Ishikawa (cell line): ENCODE results near the gene SERPINB3.

Source experiments
- CEBPB ChIP-seq: IDR thresholded peaks from 2 replicates; pipeline ENCODE4 v1.6.1; 2012
- CREB1 ChIP-seq: IDR thresholded peaks from 2 replicates; pipeline ENCODE4 v1.6.1; 2012; ENCODE audit warnings: low read depth
- EGR1 ChIP-seq: IDR thresholded peaks from 2 replicates; pipeline ENCODE4 v1.6.1; 2012
- EP300 ChIP-seq: IDR thresholded peaks from 2 replicates; pipeline ENCODE4 v1.6.1; 2012; ENCODE audit warnings: borderline replicate concordance
- FOXM1 ChIP-seq: IDR thresholded peaks from 2 replicates; pipeline ENCODE4 v1.6.1; 2012; ENCODE audit warnings: low read depth, borderline replicate concordance
- NFIC ChIP-seq: IDR thresholded peaks from 2 replicates; pipeline ENCODE4 v1.6.1; 2012
- RAD21 ChIP-seq: IDR thresholded peaks from 2 replicates; pipeline ENCODE4 v1.6.1; 2012; ENCODE audit warnings: low read depth
- TAF1 ChIP-seq: IDR thresholded peaks from 2 replicates; pipeline ENCODE4 v1.6.1; 2012; ENCODE audit warnings: low read depth, mild to moderate bottlenecking
- TCF12 ChIP-seq: IDR thresholded peaks from 2 replicates; pipeline ENCODE4 v1.6.1; 2012; ENCODE audit warnings: low read depth
- TEAD4 ChIP-seq: IDR thresholded peaks from 2 replicates; pipeline ENCODE4 v1.6.1; 2012
- YY1 ChIP-seq: IDR thresholded peaks from 2 replicates; pipeline ENCODE4 v1.6.1; 2012; ENCODE audit warnings: low read depth
- ZBTB7A ChIP-seq: IDR thresholded peaks from 2 replicates; pipeline ENCODE4 v1.6.1; 2012; ENCODE audit warnings: low read depth
- TF ChIP-seq, protein P1 (sequence below): IDR thresholded peaks from 2 replicates; pipeline ENCODE4 v1.6.1; 2012
- TF ChIP-seq, protein P2 (sequence below): IDR thresholded peaks from 2 replicates; pipeline ENCODE4 v1.6.1; 2012
- TF ChIP-seq, protein P3 (sequence below): IDR thresholded peaks from 2 replicates; pipeline ENCODE4 v1.6.1; 2012; ENCODE audit warnings: low read depth, mild to moderate bottlenecking

Gene SERPINB3

DNA sequence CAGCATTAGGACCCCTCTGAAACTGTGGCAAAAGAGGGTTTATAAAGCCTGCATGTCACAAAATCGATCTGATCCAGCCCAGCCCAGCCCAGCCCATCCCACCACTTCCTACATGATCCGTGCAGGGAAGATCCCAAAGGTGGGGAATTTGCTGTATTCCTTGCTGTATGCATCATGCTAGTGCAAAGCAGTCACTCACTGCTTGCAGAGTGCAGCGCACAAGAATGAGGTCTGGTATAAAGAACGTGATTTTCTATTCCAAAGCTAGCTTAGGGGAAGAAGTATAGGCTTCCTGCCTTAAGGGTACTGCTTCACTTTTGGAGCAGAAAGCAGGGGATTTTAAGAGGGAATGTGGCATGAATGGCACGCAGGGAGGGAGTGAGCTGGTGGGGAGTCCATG is 22.2 kb upstream of the SERPINB3 start:
- TF ChIP-seq TEAD4 (no peak), EP300 (no peak), EGR1 (no peak), TCF12 (no peak), CREB1 (no peak), TAF1 (no peak), NFIC (no peak), ZBTB7A (no peak), CEBPB (no peak), FOXM1 (no peak), RAD21 (no peak), YY1 (no peak)
- TF ChIP-seq, protein P1, sequence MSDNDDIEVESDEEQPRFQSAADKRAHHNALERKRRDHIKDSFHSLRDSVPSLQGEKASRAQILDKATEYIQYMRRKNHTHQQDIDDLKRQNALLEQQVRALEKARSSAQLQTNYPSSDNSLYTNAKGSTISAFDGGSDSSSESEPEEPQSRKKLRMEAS: no peak
- TF ChIP-seq, protein P2, sequence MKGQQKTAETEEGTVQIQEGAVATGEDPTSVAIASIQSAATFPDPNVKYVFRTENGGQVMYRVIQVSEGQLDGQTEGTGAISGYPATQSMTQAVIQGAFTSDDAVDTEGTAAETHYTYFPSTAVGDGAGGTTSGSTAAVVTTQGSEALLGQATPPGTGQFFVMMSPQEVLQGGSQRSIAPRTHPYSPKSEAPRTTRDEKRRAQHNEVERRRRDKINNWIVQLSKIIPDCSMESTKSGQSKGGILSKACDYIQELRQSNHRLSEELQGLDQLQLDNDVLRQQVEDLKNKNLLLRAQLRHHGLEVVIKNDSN: no peak
- TF ChIP-seq, protein P3, sequence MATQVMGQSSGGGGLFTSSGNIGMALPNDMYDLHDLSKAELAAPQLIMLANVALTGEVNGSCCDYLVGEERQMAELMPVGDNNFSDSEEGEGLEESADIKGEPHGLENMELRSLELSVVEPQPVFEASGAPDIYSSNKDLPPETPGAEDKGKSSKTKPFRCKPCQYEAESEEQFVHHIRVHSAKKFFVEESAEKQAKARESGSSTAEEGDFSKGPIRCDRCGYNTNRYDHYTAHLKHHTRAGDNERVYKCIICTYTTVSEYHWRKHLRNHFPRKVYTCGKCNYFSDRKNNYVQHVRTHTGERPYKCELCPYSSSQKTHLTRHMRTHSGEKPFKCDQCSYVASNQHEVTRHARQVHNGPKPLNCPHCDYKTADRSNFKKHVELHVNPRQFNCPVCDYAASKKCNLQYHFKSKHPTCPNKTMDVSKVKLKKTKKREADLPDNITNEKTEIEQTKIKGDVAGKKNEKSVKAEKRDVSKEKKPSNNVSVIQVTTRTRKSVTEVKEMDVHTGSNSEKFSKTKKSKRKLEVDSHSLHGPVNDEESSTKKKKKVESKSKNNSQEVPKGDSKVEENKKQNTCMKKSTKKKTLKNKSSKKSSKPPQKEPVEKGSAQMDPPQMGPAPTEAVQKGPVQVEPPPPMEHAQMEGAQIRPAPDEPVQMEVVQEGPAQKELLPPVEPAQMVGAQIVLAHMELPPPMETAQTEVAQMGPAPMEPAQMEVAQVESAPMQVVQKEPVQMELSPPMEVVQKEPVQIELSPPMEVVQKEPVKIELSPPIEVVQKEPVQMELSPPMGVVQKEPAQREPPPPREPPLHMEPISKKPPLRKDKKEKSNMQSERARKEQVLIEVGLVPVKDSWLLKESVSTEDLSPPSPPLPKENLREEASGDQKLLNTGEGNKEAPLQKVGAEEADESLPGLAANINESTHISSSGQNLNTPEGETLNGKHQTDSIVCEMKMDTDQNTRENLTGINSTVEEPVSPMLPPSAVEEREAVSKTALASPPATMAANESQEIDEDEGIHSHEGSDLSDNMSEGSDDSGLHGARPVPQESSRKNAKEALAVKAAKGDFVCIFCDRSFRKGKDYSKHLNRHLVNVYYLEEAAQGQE: no peak

DNA sequence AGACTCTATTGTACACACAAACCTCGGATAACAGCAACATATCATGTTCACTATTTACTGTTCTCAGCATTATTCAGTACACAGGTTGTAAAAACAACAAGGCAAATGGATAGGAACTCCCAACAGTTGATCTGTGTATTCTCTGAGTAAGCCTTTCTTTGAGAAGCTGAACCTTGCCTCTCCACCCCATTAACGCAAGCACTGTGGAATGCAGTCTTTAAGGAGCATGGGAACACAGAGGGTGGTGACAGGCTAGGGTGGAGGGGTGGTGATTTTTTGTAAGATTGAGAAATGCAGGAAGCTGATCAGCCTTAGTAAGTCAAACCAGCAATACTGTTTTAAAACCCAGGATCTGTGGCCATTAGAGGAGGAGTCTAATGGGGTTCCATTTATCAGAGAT is 21.5 kb upstream of the SERPINB3 start:
- TF ChIP-seq TCF12 (no peak), TEAD4 (no peak), CREB1 (no peak), YY1 (no peak), EGR1 (no peak), TAF1 (no peak), ZBTB7A (no peak), FOXM1 (no peak), EP300 (no peak), CEBPB (no peak), RAD21 (no peak), NFIC (no peak)
- TF ChIP-seq, protein P1: no peak
- TF ChIP-seq, protein P3: no peak
- TF ChIP-seq, protein P2: no peak

GRCh38 chr18:63681449-63682340 is 20.0 kb upstream of the SERPINB3 start:
- TF ChIP-seq CREB1 (no peak), FOXM1 (no peak), YY1 (no peak), EGR1 (no peak), ZBTB7A (no peak), TEAD4 (no peak), TAF1 (no peak), CEBPB (no peak), TCF12 (no peak), NFIC (no peak), EP300 (no peak), RAD21 (no peak)
- TF ChIP-seq, protein P3: no peak
- TF ChIP-seq, protein P2: no peak
- TF ChIP-seq, protein P1: no peak
